K562 (cell line): Measurements from ENCODE around the gene LAT. TPM values are rescaled to one million over a fixed set of nuclear protein-coding genes. Genes with fewer than 3 reads are reported as not detected.

ENCODE experiments used
- BCOR ChIP-seq: fragments of 450-650 bp; IDR thresholded peaks from 2 replicates; pipeline ENCODE4 v1.6.1; 2016
- BRD4 ChIP-seq: fragments of 200-600 bp; sonication (generic); IDR thresholded peaks from 2 replicates; pipeline ENCODE4 v1.6.1; 2017; ENCODE audit warnings: inconsistent platforms
- DPF2 ChIP-seq: fragments of 450-650 bp; IDR thresholded peaks from 2 replicates; pipeline ENCODE4 v1.6.1; 2016
- FOXO4 ChIP-seq: fragments of 450-650 bp; formaldehyde crosslinking; IDR thresholded peaks from 2 replicates; pipeline ENCODE4 v1.4.0; 2020; ENCODE audit warnings: mild to moderate bottlenecking, moderate library complexity
- MAFF ChIP-seq: IDR thresholded peaks from 2 replicates; pipeline ENCODE4 v1.6.1; 2012; ENCODE audit warnings: low read length, improper control_type of control experiment
- MYC ChIP-seq, 2 experiments: fragments of 250-450 bp in 1 of 2; sonication (Bioruptor Pico) in 1 of 2; IDR thresholded peaks; 2 replicates each; pipeline versions ENCODE4 v1.5.1 to v1.6.1; 2012 to 2021; ENCODE audit warnings: low read depth in 2 of 2, borderline replicate concordance in 1 of 2, improper control_type of control experiment in 1 of 2, low read length in 1 of 2, mild to moderate bottlenecking in 1 of 2, moderate library complexity in 1 of 2
- NCOA2 ChIP-seq, 2 experiments: fragments of 450-650 bp; IDR thresholded peaks; 2 replicates each; pipeline ENCODE4 v1.6.1; 2018; ENCODE audit warnings: mild to moderate bottlenecking in 2 of 2, moderate library complexity in 1 of 2; ENCODE audit not compliant: partially characterized antibody in 2 of 2
- NR2C1 ChIP-seq, 2 experiments: fragments of 450-650 bp; IDR thresholded peaks; 2 replicates each; pipeline ENCODE4 v1.6.1; 2017; ENCODE audit warnings: mild to moderate bottlenecking in 2 of 2, antibody characterized with exemption in 1 of 2, inconsistent platforms in 1 of 2, missing compliant biosample characterization in 1 of 2, missing genetic modification characterization in 1 of 2
- NR2F6 ChIP-seq: fragments of 450-650 bp; formaldehyde crosslinking; IDR thresholded peaks from 2 replicates; pipeline ENCODE4 v1.4.0; 2020; ENCODE audit warnings: mild to moderate bottlenecking
- PTBP1 ChIP-seq: fragments of 200-400 bp; formaldehyde crosslinking; IDR thresholded peaks from 2 replicates; pipeline ENCODE4 v1.6.1; 2017; ENCODE audit warnings: low read depth, low read length
- RBM25 ChIP-seq: fragments of 200-400 bp; formaldehyde crosslinking; IDR thresholded peaks from 2 replicates; pipeline ENCODE4 v1.6.1; 2018; ENCODE audit warnings: low read length, low read depth, moderate library complexity; ENCODE audit not compliant: severe bottlenecking
- ZKSCAN3 ChIP-seq: fragments of 250-450 bp; sonication (Bioruptor Pico); IDR thresholded peaks from 2 replicates; pipeline ENCODE4 v1.4.0; 2020
- ZNF232 ChIP-seq: sonication (generic); formaldehyde crosslinking; IDR thresholded peaks from 2 replicates; pipeline ENCODE4 v1.8.0; 2022; ENCODE audit warnings: mild to moderate bottlenecking, missing genetic modification reagents
- polyA plus RNA-seq, 8 experiments: library from polyadenylated mRNA; depleted of rRNA in 4 of 8; stranded (reverse) in 5 of 8; unstranded in 3 of 8; fragments of >200 nt; fragmentation: Nextera tagmentation in 2 of 8; fragmentation: Illumina TruSeq in 1 of 8; extraction: Ambion mirVana in 2 of 8; extraction: Trizol in 1 of 8; gene quantifications; 2 replicates each; pipeline versions ENCODE4 v1.2.1 to v1.2.3, GENCODE V29; 2011 to 2014; ENCODE audit warnings: inconsistent platforms in 1 of 8, missing spikeins in 1 of 8
- total RNA-seq, 7 experiments: library from RNA; depleted of rRNA in 6 of 7; stranded (reverse); fragments of >200 nt in 6 of 7; fragmentation: Illumina TruSeq in 2 of 7; extraction: Trizol in 2 of 7; gene quantifications; 2 replicates each; pipeline versions ENCODE4 v1.2.1 to v1.2.3, GENCODE V29; 2011 to 2021; ENCODE audit warnings: low replicate concordance in 1 of 7

Gene LAT
- total and polyA plus RNA-seq, 9 of the 15 experiments (the other 6 are each of a cell fraction or from before 2014, with no cell fraction given) = 0.40 to 4.2 (median 1.3) TPM

GRCh38 chr16:29028457-29029167 lies 43.8 kb downstream of the LAT start (continued):
- no peak for TF ChIP-seq FOXO4 (CRISPR knock-in tag)
- peak; percentile 94 for TF ChIP-seq RBM25
- no peak for TF ChIP-seq MYC (IDR thresholded peaks at IDR 0.05; ENCODE audit: low read depth, low read length)
- TF ChIP-seq MYC (CRISPR knock-in tag; IDR thresholded peaks at IDR 0.05; ENCODE audit: borderline replicate concordance, low read depth) = no peak
- TF ChIP-seq ZKSCAN3 (CRISPR knock-in tag) = no peak
- no peak for TF ChIP-seq DPF2
- no peak for TF ChIP-seq ZNF232 (CRISPR knock-in tag)
- 0 out of 2 replicates have a peak, but pooled peaks have one; percentile 41 for TF ChIP-seq PTBP1
- TF ChIP-seq MAFF = no peak
- TF ChIP-seq NR2C1 (IDR thresholded peaks at IDR 0.05) = no peak
- no peak for TF ChIP-seq NR2C1 (tag; IDR thresholded peaks at IDR 0.05)
- TF ChIP-seq BCOR = peak; percentile 96
- no peak for TF ChIP-seq NR2F6 (CRISPR knock-in tag)
- 0 out of 2 replicates have a peak, but pooled peaks have one; percentile 16 for TF ChIP-seq BRD4
- TF ChIP-seq NCOA2 (IDR thresholded peaks at IDR 0.05; ENCODE audit: partially characterized antibody in 2 of 2) = no peak
